Neuronal stem cell (in vitro differentiated cells): ENCODE results near the gene ZSCAN2.
A peak's percentile ranks its signal among the peaks of the same experiment; 100 is the strongest.

Source experiments
- DNase-seq: peaks from one replicate; pipeline ENCODE4 v3.0.0-alpha.2; 2013; ENCODE audit warnings: low spot score
- H2AFZ ChIP-seq: one replicate; pipeline ENCODE4 v1.6.1; 2013; ENCODE audit warnings: mild to moderate bottlenecking, low read length, inconsistent platforms
- H2AK5ac ChIP-seq: 2 replicates; pipeline ENCODE4 v1.6.1; 2013; ENCODE audit warnings: low read depth, mild to moderate bottlenecking, inconsistent platforms, low read length, moderate library complexity, mixed read lengths
- H2BK120ac ChIP-seq: 2 replicates; pipeline ENCODE4 v1.6.1; 2013; ENCODE audit warnings: low read depth, mild to moderate bottlenecking, inconsistent platforms, low read length, moderate library complexity, mixed read lengths
- H2BK12ac ChIP-seq: one replicate; pipeline ENCODE4 v1.6.1; 2013; ENCODE audit warnings: low read length, inconsistent platforms
- H2BK15ac ChIP-seq: 2 replicates; pipeline ENCODE4 v1.6.1; 2013; ENCODE audit warnings: mild to moderate bottlenecking, low read length, inconsistent platforms, mixed read lengths
- H2BK5ac ChIP-seq: one replicate; pipeline ENCODE4 v1.6.1; 2013; ENCODE audit warnings: inconsistent platforms, mild to moderate bottlenecking, low read length, moderate library complexity
- H3K14ac ChIP-seq: one replicate; pipeline ENCODE4 v1.6.1; 2013; ENCODE audit warnings: low read length, inconsistent platforms
- H3K18ac ChIP-seq: 2 replicates; pipeline ENCODE4 v1.6.1; 2013; ENCODE audit warnings: low read length, inconsistent platforms
- H3K23ac ChIP-seq: 2 replicates; pipeline ENCODE4 v1.6.1; 2013; ENCODE audit warnings: low read depth, mild to moderate bottlenecking, mixed read lengths, low read length, inconsistent platforms; ENCODE audit not compliant: poor library complexity
- H3K27ac ChIP-seq: replicated peaks from 3 replicates; pipeline ENCODE4 v1.5.1; 2013; ENCODE audit warnings: low read length, inconsistent platforms
- H3K27me3 ChIP-seq, 3 experiments: 2 replicates each; pipeline ENCODE4 v1.6.1; 2013; ENCODE audit warnings: low read length in 3 of 3, mild to moderate bottlenecking in 2 of 3, inconsistent platforms in 1 of 3, low read depth in 1 of 3, mixed read lengths in 1 of 3, moderate library complexity in 1 of 3; ENCODE audit not compliant: control insufficient read depth in 3 of 3, insufficient read depth in 3 of 3
- H3K36me3 ChIP-seq, 2 donors: replicated peaks in 1 of 2; 2 replicates each; pipeline ENCODE4 v1.6.1; 2013; ENCODE audit warnings: low read length in 2 of 2; ENCODE audit not compliant: control insufficient read depth in 2 of 2, insufficient read depth in 2 of 2
- H3K4ac ChIP-seq: 2 replicates; pipeline ENCODE4 v1.6.1; 2013; ENCODE audit warnings: inconsistent platforms, mild to moderate bottlenecking, low read length, moderate library complexity
- H3K4me1 ChIP-seq, 2 donors: 1 replicate in 1 of 2; 2 replicates in 1 of 2; pipeline ENCODE4 v1.6.1; 2013; ENCODE audit warnings: low read length in 2 of 2, low read depth in 1 of 2; ENCODE audit not compliant: control insufficient read depth in 2 of 2, insufficient read depth in 1 of 2
- H3K4me2 ChIP-seq: one replicate; pipeline ENCODE4 v1.6.1; 2013; ENCODE audit warnings: mild to moderate bottlenecking, low read length, inconsistent platforms; ENCODE audit not compliant: insufficient read depth, poor library complexity, severe bottlenecking
- H3K4me3 ChIP-seq, 2 donors: 2 replicates each; pipeline ENCODE4 v1.5.1; 2013; ENCODE audit warnings: low read length in 2 of 2, mild to moderate bottlenecking in 2 of 2, inconsistent platforms in 1 of 2, moderate library complexity in 1 of 2
- H3K79me1 ChIP-seq: one replicate; pipeline ENCODE4 v1.6.1; 2013; ENCODE audit warnings: low read depth, mild to moderate bottlenecking, inconsistent platforms, low read length, moderate library complexity
- H3K9ac ChIP-seq: one replicate; pipeline ENCODE4 v1.6.1; 2013; ENCODE audit warnings: mild to moderate bottlenecking, low read depth, low read length, inconsistent platforms; ENCODE audit not compliant: poor library complexity
- H3K9me3 ChIP-seq, 2 donors: replicated peaks in 1 of 2; 2 replicates each; pipeline versions ENCODE3 to v1.6.1; 2013; ENCODE audit warnings: low read length in 2 of 2, mild to moderate bottlenecking in 2 of 2, inconsistent platforms in 1 of 2, low read depth in 1 of 2, mixed read lengths in 1 of 2, moderate library complexity in 1 of 2; ENCODE audit not compliant: control insufficient read depth in 2 of 2, insufficient read depth in 1 of 2
- H4K8ac ChIP-seq: one replicate; pipeline ENCODE4 v1.6.1; 2013; ENCODE audit warnings: low read depth, mild to moderate bottlenecking, inconsistent platforms, low read length, moderate library complexity
- H4K91ac ChIP-seq: one replicate; pipeline ENCODE4 v1.6.1; 2013; ENCODE audit warnings: low read length, low read depth, mild to moderate bottlenecking, inconsistent platforms; ENCODE audit not compliant: poor library complexity
- WGBS, 2 donors: extraction: QIAGEN DNeasy Blood & Tissue Kit; methylation state at CpG; one replicate each; pipeline ENCODE4 v1.1.7; 2013; ENCODE audit warnings: missing lambda C conversion rate in 2 of 2, mixed read lengths in 1 of 2; ENCODE audit not compliant: insufficient read length in 2 of 2, insufficient replicate concordance in 1 of 2; ENCODE audit errors: extremely low coverage in 2 of 2; 5-methylcytosine and 5-hydroxymethylcytosine counted together

ZSCAN2 gene

DNA sequence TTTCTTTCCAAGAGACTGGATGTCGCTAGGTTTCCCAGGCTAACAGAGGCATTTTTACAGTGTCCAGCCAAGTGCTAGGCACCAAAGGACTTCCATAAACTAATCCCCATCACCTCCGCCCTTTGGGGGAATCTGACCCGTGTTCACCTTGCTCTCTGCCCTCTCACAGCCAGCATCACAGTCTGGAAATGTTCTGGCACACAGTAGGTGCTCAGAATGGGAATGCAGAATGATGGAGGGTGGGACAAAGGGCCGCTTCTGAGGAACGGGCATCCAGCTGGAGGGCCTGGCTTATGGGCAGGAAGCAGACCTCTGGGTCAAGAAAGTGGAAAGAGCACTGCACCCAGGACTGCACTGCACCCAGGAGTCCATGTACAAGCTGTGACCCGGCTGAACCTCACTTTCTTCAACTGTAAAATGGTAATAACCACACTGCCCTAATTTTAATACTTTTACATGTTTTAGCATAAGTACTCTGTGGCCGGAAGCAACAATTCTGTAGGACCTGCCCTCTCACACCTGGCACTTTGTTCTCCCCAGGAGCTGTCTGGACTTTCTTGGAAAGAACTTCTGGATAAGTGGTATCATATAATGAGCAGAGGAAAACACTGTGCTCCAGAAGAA, 58.1 kb downstream of the ZSCAN2 start:
- Histone ChIP-seq H3K36me3 (peaks cover 0 to 33% of the 10 kb centered on the region in 2 donors), H3K23ac (peak overlapping the region; percentile 11), H4K8ac (no peak overlapping the region), H3K4ac (no peak overlapping the region), H2BK120ac (no peak overlapping the region), H3K4me2 (peak overlapping the region; percentile 77), H2BK15ac (no peak overlapping the region), H3K4me1 (peaks cover 0 to 9% of the 10 kb centered on the region in 2 donors), H3K9me3 (no peaks in the 10 kb centered on the region), H4K91ac (no peak overlapping the region), H2AFZ (no peak overlapping the region), H2BK12ac (no peak overlapping the region), H2BK5ac (no peak overlapping the region), H3K14ac (no peak overlapping the region), H3K79me1 (peaks cover 1% of the 10 kb centered on the region), H3K27me3 (peaks cover 0 to 4% (median 0%) of the 10 kb centered on the region in 3 experiments), H3K4me3 (peak overlapping the region in 1 of 2 donors; percentile 43), H3K18ac (peak overlapping the region; percentile 70), H3K27ac (no peak overlapping the region), H2AK5ac (peak overlapping the region; percentile 69), H3K9ac (no peak overlapping the region)
- DNase-seq, result no peak
- WGBS, 2 donors, result no CpG with 5 or more reads among the region's 7 CpGs

DNA sequence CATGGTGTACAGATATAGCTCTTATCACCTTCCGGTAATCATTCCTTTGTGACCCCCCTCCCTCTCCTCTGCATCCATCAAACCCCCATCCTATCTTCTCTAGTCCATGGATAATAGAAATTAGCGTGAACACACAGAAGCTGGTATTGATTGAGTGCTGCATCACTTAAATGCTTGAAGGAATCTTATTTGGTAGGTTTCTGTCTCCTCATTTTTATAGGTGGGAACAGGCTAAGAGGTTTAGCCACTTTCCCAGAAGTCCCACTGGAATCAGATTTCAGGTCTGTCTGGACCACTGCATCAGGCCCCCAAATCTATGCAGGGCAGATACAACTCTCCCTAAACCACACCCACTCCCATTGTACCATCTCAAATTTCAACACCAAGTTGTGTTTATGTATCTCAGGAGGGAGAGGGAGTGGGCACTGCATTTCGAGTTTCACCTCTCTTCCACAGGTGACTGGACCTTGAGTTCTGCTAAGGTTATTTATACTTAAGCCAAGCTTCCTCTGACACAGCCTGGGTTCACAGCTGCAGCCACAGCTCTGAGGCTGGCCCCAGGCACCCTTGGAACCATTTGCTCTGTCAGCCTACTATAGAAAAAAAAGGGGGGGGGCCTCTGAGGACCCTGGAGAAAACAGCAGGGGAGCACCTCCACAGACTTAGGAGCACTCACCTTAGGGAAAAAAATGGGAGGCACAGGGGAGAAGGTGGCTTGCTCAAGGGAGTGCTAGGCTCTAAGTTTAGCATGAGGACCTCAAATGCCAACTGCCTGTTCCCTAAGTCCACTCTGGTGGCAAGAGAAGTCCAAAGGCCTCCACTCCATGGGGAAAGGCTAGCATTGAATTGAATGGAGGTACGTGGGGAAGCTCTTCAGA, 59.3 kb downstream of the ZSCAN2 start:
- H3K9me3 ChIP-seq, result no peaks in the 10 kb centered on the region
- no peak overlapping the region for H2AFZ ChIP-seq
- H2BK120ac ChIP-seq, result no peak overlapping the region
- no peak overlapping the region for H4K91ac ChIP-seq
- H3K4me3 ChIP-seq, result no peak overlapping the region
- no CpG with 5 or more reads among the region's 4 CpGs for WGBS, 2 donors
- no peak for DNase-seq
- no peak overlapping the region for H2AK5ac ChIP-seq
- no peak overlapping the region for H2BK15ac ChIP-seq
- H3K79me1 ChIP-seq, result no peaks in the 10 kb centered on the region
- peaks cover 0 to 45% of the 10 kb centered on the region in 2 donors for H3K36me3 ChIP-seq
- no peak overlapping the region for H3K23ac ChIP-seq
- H2BK12ac ChIP-seq, result no peak overlapping the region
- no peak overlapping the region for H3K18ac ChIP-seq
- no peak overlapping the region for H4K8ac ChIP-seq
- H3K4me2 ChIP-seq, result no peak overlapping the region
- H2BK5ac ChIP-seq, result no peak overlapping the region
- no peak overlapping the region for H3K27ac ChIP-seq
- no peak overlapping the region for H3K14ac ChIP-seq
- peaks cover 0 to 4% (median 0%) of the 10 kb centered on the region in 3 experiments for H3K27me3 ChIP-seq
- peaks cover 0 to 7% of the 10 kb centered on the region in 2 donors for H3K4me1 ChIP-seq
- H3K9ac ChIP-seq, result no peak overlapping the region
- H3K4ac ChIP-seq, result no peak overlapping the region

DNA sequence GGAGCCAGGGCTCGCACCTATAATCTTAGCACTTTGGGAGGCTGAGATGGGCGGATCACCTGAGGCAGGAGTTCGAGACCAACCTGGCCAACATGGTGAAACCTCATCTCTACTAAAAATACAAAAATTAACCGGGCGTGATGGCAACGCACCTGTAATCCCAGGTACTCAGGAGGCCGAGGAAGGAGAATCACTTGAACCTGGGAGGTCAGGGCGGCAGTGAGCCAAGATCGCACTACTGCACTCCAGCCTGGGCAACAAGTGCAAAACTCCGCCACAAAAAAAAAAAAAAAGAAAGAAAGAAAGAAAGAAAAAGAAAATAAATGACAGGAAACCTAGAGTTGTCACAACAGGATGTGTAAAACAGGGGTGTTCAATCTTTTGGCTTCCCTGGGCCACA, 60.2 kb downstream of the ZSCAN2 start:
- DNase-seq, result no peak
- Histone ChIP-seq H4K91ac (no peak overlapping the region), H3K9me3 (no peaks in the 10 kb centered on the region), H3K23ac (no peak overlapping the region), H3K27me3 (peaks cover 0 to 4% (median 0%) of the 10 kb centered on the region in 3 experiments), H2BK120ac (no peak overlapping the region), H3K4me2 (no peak overlapping the region), H3K27ac (no peak overlapping the region), H3K4ac (no peak overlapping the region), H3K4me1 (peaks cover 0 to 7% of the 10 kb centered on the region in 2 donors), H3K79me1 (no peaks in the 10 kb centered on the region), H2BK15ac (no peak overlapping the region), H3K36me3 (peaks cover 6 to 54% of the 10 kb centered on the region in 2 donors), H2BK5ac (no peak overlapping the region), H3K18ac (no peak overlapping the region), H4K8ac (no peak overlapping the region), H3K14ac (no peak overlapping the region), H2AFZ (no peak overlapping the region), H2AK5ac (no peak overlapping the region), H2BK12ac (no peak overlapping the region), H3K4me3 (no peak overlapping the region), H3K9ac (no peak overlapping the region)
- WGBS, 2 donors, result no CpG with 5 or more reads among the region's 10 CpGs

DNA sequence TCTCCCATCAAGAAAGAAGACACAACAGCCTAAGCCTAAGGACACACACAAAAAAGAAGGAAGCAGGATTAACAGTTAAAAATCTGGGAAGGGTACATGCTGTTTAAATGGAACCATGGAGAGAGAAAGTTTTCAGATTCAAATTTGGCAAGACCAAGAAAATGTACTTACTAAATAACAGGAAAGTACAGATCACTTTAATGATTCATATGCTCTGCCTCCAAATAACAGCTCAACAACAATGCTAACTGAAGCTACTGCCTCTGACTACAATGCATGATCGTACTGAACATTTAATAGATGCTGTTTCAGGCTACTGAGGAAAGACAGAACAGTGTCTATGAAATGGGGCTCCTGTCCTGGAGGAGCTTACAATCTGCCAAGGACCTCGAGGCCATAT, 65.6 kb downstream of the ZSCAN2 start:
- Histone ChIP-seq H3K9ac (no peak overlapping the region), H2BK120ac (no peak overlapping the region), H3K4me3 (no peak overlapping the region), H2BK15ac (no peak overlapping the region), H3K18ac (no peak overlapping the region), H2AK5ac (no peak overlapping the region), H3K9me3 (no peaks in the 10 kb centered on the region), H4K91ac (no peak overlapping the region), H3K4me2 (no peak overlapping the region), H2BK5ac (no peak overlapping the region), H3K36me3 (peaks cover 16 to 83% of the 10 kb centered on the region in 2 donors), H3K4ac (no peak overlapping the region), H3K79me1 (no peaks in the 10 kb centered on the region), H3K27me3 (no peaks in the 10 kb centered on the region), H4K8ac (no peak overlapping the region), H3K23ac (no peak overlapping the region), H3K14ac (no peak overlapping the region), H3K27ac (no peak overlapping the region), H2BK12ac (no peak overlapping the region), H2AFZ (no peak overlapping the region), H3K4me1 (no peaks in the 10 kb centered on the region)
- no CpG with 5 or more reads among the region's 2 CpGs for WGBS, 2 donors
- DNase-seq, result no peak
